ENCODE data around the gene ERVMER34-1.

GRCh38 chr4:52709155-52709554 is 42.1 kb downstream of the ERVMER34-1 start:
- no peak for TF ChIP-seq POLR2A (IDR thresholded peaks at IDR 0.05)
- no peak for TF ChIP-seq CTCF (IDR thresholded peaks at IDR 0.05)

Measured in heart left ventricle (tissue), 13 donors.